Measurements from ENCODE around the gene PSMB7.

PSMB7 gene

DNA sequence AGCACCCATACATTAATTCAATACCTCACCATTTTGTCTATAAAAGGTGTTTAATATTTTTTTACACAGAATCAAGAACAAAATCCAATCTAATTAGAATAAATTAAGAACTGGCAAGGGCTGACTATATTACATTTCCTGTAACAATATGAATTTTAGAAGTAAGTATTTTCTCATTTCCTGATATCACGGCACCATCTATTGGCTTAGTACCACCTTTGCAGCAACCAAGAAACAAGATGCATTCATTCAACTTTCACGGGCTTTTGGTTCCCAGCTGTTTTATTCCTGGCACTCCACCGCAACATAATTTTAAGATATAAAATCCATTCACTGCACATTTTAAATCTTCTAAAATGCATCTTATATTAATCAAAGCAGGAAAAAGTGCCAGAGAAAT, 20.6 kb downstream of the PSMB7 start:
- H3K4me3 ChIP-seq (ENCODE audit: low read length in 2 of 2): no peak overlapping the region
- H3K4me1 ChIP-seq (ENCODE audit: control insufficient read depth in 2 of 2, insufficient read depth in 2 of 2, low read length in 2 of 2): peaks cover 0 to 4% of the 10 kb centered on the region in 2 donors
- no peak overlapping the region for H3K9ac ChIP-seq (ENCODE audit: low read depth in 1 of 2, low read length in 2 of 2)
- no peaks in the 10 kb centered on the region for H3K27me3 ChIP-seq (ENCODE audit: control insufficient read depth in 2 of 2, insufficient read depth in 2 of 2, low read length in 2 of 2)
- H3K27ac ChIP-seq (ENCODE audit: low read depth in 2 of 2, low read length in 2 of 2): no peak overlapping the region
- no peaks in the 10 kb centered on the region for H3K9me3 ChIP-seq (ENCODE audit: control insufficient read depth in 2 of 2, low read length in 2 of 2)
- peaks cover 9 to 17% of the 10 kb centered on the region in 2 donors for H3K36me3 ChIP-seq (ENCODE audit: control insufficient read depth in 2 of 2, insufficient read depth in 2 of 2, low read length in 2 of 2)

DNA sequence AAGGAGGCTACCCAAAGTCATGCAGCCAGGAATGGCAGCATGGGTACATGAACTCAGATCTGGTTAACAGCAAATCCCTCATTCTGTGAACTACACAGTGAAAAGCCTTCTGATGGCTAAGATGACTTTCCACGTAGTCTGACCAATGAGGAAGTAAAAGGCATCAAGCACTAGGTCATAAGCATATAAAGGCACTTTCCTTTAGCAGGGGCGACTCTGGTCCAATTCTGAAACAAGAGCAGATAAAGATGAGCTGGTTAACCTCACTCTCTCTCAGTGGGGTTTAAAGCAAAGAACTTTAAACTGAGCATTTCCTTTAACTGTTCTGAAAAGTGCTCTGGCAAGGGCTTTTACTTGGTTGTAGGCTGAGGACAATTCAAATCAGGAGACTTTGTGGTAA, 21.1 kb downstream of the PSMB7 start:
- Histone ChIP-seq H3K27me3 (ENCODE audit: control insufficient read depth in 2 of 2, insufficient read depth in 2 of 2, low read length in 2 of 2) (no peaks in the 10 kb centered on the region), H3K27ac (ENCODE audit: low read depth in 2 of 2, low read length in 2 of 2) (no peak overlapping the region), H3K9me3 (ENCODE audit: control insufficient read depth in 2 of 2, low read length in 2 of 2) (no peaks in the 10 kb centered on the region), H3K4me1 (ENCODE audit: control insufficient read depth in 2 of 2, insufficient read depth in 2 of 2, low read length in 2 of 2) (peaks cover 0 to 4% of the 10 kb centered on the region in 2 donors), H3K4me3 (ENCODE audit: low read length in 2 of 2) (no peak overlapping the region), H3K9ac (ENCODE audit: low read depth in 1 of 2, low read length in 2 of 2) (no peak overlapping the region), H3K36me3 (ENCODE audit: control insufficient read depth in 2 of 2, insufficient read depth in 2 of 2, low read length in 2 of 2) (peaks cover 9 to 17% of the 10 kb centered on the region in 2 donors)

DNA sequence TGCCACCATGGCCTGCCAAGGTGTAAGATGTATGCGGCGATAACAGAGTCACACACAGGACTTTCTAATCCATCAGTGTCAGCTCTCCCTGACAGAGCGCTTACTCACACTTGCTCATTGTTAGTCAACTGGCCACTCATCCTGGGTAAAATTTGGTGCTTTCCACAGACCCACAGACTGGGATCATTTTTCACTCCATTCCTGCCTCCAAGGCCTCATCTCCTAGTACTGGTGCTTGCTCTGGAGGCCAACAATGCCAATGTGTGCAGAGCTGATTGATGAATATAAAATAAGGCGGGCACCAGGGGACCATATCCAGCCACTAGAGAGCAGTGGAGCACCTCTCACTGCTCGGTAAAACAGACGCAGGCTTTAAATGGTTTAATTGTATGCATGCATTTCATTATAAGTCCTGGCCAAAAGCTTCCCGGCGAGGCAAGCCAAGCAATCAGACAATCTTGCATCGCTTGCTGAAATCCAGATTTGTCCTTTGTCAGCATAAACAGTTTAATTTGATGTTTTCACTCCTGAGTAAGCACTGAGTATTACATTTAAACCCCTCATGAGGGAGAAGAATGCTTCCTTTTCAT, 22.3 kb downstream of the PSMB7 start:
- peaks cover 9 to 17% of the 10 kb centered on the region in 2 donors for H3K36me3 ChIP-seq (ENCODE audit: control insufficient read depth in 2 of 2, insufficient read depth in 2 of 2, low read length in 2 of 2)
- no peak overlapping the region for H3K27ac ChIP-seq (ENCODE audit: low read depth in 2 of 2, low read length in 2 of 2)
- no peaks in the 10 kb centered on the region for H3K27me3 ChIP-seq (ENCODE audit: control insufficient read depth in 2 of 2, insufficient read depth in 2 of 2, low read length in 2 of 2)
- no peaks in the 10 kb centered on the region for H3K9me3 ChIP-seq (ENCODE audit: control insufficient read depth in 2 of 2, low read length in 2 of 2)
- H3K4me1 ChIP-seq (ENCODE audit: control insufficient read depth in 2 of 2, insufficient read depth in 2 of 2, low read length in 2 of 2): peaks cover 0 to 4% of the 10 kb centered on the region in 2 donors
- H3K4me3 ChIP-seq (ENCODE audit: low read length in 2 of 2): no peak overlapping the region
- H3K9ac ChIP-seq (ENCODE audit: low read depth in 1 of 2, low read length in 2 of 2): no peak overlapping the region

DNA sequence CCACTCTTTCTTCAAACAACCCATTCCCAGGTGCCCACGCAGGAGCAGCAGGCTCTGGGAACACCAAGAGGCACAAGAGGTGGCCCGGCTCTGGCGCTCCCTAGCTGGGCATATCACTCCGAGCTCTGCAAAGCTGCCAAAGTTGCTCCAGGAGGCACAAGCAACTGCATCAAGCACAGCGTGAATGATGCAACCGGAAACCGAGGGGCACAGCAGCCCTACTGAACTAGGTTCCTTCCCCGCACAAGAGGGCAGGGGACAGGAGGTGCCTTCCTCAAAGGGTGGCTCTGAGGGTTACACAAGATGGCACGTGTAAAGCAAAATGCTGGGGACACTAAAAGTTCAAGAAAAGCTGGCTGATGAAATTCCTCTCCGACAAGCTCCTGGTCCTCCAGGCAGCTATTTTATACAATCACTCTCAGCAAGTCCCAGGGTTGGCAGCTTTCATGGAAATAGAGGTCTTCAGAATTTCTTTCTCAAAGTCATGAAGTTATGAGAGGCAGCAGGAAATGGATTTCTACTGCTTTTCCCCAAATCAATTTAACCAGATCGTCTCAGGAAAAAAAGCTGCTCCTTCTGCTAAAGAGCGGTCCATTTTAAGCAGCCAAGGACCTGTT, 22.9 kb downstream of the PSMB7 start:
- Histone ChIP-seq H3K27ac (ENCODE audit: low read depth in 2 of 2, low read length in 2 of 2) (no peak overlapping the region), H3K4me3 (ENCODE audit: low read length in 2 of 2) (no peak overlapping the region), H3K9me3 (ENCODE audit: control insufficient read depth in 2 of 2, low read length in 2 of 2) (no peaks in the 10 kb centered on the region), H3K4me1 (ENCODE audit: control insufficient read depth in 2 of 2, insufficient read depth in 2 of 2, low read length in 2 of 2) (peaks cover 0 to 4% of the 10 kb centered on the region in 2 donors), H3K27me3 (ENCODE audit: control insufficient read depth in 2 of 2, insufficient read depth in 2 of 2, low read length in 2 of 2) (no peaks in the 10 kb centered on the region), H3K9ac (ENCODE audit: low read depth in 1 of 2, low read length in 2 of 2) (no peak overlapping the region), H3K36me3 (ENCODE audit: control insufficient read depth in 2 of 2, insufficient read depth in 2 of 2, low read length in 2 of 2) (peaks cover 9 to 16% of the 10 kb centered on the region in 2 donors)

DNA sequence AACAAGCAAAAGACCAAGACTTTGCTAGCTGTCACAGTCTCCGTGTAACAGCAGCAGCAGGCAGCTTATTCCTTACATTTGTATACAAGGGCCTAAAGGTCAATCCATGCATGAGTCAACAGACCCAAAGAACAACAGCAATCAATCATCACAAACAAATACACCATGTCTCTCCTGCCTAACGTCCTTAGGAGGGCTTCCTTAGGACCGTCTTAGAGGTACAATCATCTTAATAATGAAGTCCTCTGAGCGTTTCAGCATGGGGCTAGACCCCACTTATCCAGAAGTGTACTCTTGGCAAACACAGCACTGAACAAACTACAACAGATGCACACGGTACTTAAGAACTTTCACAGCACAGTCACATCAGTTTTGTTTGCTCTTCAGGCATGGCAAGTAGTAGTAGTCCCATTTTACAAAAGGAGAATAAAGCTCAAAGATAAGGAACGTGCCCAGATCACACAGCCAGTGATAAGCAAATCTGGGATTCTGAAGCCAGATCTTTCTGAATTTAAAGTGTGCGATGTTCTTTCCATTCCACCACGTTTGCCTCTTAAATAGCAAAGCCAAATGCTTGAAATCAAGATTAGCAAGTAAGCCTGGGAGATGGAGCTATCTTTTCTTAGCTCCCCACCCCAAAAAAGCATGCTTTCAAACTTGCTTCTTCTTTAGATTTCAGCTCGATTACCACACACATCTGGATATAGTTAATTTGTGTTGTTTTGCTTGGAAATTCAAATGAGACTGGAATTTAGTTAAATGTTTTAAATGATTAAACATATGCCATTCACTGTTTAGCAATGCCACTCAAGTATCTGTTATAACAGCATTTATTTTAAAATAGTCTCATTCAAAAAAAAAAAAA, 24.2 kb downstream of the PSMB7 start:
- Histone ChIP-seq H3K4me1 (ENCODE audit: control insufficient read depth in 2 of 2, insufficient read depth in 2 of 2, low read length in 2 of 2) (peaks cover 3 to 4% of the 10 kb centered on the region in 2 donors), H3K27me3 (ENCODE audit: control insufficient read depth in 2 of 2, insufficient read depth in 2 of 2, low read length in 2 of 2) (no peaks in the 10 kb centered on the region), H3K9me3 (ENCODE audit: control insufficient read depth in 2 of 2, low read length in 2 of 2) (no peaks in the 10 kb centered on the region), H3K36me3 (ENCODE audit: control insufficient read depth in 2 of 2, insufficient read depth in 2 of 2, low read length in 2 of 2) (peaks cover 4 to 12% of the 10 kb centered on the region in 2 donors), H3K27ac (ENCODE audit: low read depth in 2 of 2, low read length in 2 of 2) (no peak overlapping the region), H3K4me3 (ENCODE audit: low read length in 2 of 2) (no peak overlapping the region), H3K9ac (ENCODE audit: low read depth in 1 of 2, low read length in 2 of 2) (no peak overlapping the region)

DNA sequence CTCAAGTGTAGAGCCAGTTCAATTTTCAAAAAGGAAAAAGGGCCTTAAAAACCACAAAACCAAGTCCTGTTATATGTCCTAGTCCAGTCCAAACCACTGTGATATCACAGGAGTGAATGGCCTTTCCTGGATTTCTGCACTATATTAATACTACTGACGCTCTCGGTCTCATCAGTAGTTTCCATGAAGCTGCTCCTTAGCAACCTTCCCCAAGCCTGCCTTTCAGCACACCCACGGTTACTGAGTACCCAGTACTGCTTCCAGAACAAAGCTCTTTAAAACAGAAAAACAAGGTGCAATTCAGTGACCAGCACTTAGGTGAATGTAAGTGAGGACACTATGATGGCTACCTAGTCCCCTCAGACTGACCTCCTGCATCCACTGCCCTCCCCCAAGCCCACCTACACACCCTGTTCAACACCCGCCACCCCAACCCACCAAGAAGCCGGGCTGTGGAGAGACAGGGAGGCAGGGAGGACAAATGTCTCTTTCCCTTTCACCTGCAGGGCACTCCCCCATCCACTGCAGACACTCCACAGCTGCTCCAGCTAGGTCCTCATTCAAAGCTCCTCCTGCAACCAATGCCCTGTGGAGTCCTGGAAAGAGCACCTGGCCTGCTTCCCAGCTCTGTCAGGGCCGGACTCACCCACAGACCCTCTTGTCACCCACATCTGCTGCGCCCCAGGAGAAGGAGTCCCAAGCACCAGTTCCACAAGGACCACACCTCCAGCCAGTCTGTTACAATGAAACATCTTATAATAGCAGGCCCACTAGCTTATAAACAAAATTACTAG, 25.9 kb downstream of the PSMB7 start:
- no peak overlapping the region for H3K4me3 ChIP-seq (ENCODE audit: low read length in 2 of 2)
- peaks cover 3 to 4% of the 10 kb centered on the region in 2 donors for H3K4me1 ChIP-seq (ENCODE audit: control insufficient read depth in 2 of 2, insufficient read depth in 2 of 2, low read length in 2 of 2)
- no peaks in the 10 kb centered on the region for H3K27me3 ChIP-seq (ENCODE audit: control insufficient read depth in 2 of 2, insufficient read depth in 2 of 2, low read length in 2 of 2)
- H3K9me3 ChIP-seq (ENCODE audit: control insufficient read depth in 2 of 2, low read length in 2 of 2): no peaks in the 10 kb centered on the region
- H3K27ac ChIP-seq (ENCODE audit: low read depth in 2 of 2, low read length in 2 of 2): no peak overlapping the region
- H3K36me3 ChIP-seq (ENCODE audit: control insufficient read depth in 2 of 2, insufficient read depth in 2 of 2, low read length in 2 of 2): peaks cover 4 to 12% of the 10 kb centered on the region in 2 donors
- H3K9ac ChIP-seq (ENCODE audit: low read depth in 1 of 2, low read length in 2 of 2): no peak overlapping the region

DNA sequence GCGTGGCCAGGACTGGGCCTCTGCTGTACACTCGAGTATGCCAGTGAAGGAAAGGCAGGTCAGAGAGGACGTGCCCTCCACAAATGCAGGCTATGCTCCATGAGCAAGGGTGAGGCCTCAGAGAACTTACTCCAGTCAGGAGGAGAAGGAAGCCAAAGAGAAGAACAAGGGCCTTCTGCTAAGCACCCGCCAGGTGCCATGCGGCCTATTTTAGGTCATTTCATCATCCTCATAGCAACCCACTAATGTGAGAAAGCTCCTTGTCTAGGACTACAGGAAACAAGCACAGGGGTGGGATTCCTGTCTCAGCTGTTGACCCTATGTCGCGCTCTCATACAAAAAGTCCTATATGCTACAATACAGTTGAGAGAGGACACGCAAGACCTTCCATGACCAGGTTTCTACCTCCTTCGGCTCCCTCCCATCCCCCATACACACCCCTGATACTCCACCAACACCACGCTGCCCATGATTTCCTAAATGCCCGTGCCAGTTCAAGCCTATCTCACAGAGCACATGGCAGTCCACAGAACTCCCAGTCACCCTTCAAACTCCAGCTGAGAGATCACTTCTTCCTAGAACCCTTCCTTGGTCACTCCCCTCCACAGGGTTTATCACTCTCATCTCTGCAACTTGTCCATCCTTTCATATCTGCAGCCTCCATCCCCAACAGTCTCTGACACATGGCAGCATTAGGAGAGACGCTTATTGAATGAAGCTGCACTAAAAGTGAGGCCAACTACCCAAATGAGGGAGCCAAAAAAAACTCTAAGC, 26.8 kb downstream of the PSMB7 start:
- Histone ChIP-seq H3K4me1 (ENCODE audit: control insufficient read depth in 2 of 2, insufficient read depth in 2 of 2, low read length in 2 of 2) (peaks cover 3 to 4% of the 10 kb centered on the region in 2 donors), H3K9me3 (ENCODE audit: control insufficient read depth in 2 of 2, low read length in 2 of 2) (no peaks in the 10 kb centered on the region), H3K27ac (ENCODE audit: low read depth in 2 of 2, low read length in 2 of 2) (no peak overlapping the region)

DNA sequence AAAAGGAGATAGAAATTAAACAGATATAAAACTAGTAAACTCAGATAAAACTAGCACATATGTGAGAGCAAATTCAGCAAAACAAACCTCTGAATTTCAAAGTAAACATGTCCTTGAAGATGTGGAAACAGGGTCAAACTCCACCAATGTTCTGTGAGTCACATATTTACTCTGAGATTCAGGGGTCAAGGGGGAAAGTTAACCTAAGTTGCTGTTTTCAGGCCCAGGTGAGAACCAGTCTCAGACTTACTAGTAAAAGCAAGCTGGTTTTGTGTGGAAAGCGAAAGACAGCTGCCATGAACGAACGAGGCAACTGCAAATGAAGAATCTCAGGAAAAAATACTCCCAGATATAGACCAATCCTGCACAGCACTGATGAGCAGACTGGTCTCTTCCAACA, 29.0 kb downstream of the PSMB7 start:
- H3K36me3 ChIP-seq (ENCODE audit: control insufficient read depth in 2 of 2, insufficient read depth in 2 of 2, low read length in 2 of 2): peaks cover 10 to 12% of the 10 kb centered on the region in 2 donors
- no peak overlapping the region for H3K27ac ChIP-seq (ENCODE audit: low read depth in 2 of 2, low read length in 2 of 2)
- no peaks in the 10 kb centered on the region for H3K9me3 ChIP-seq (ENCODE audit: control insufficient read depth in 2 of 2, low read length in 2 of 2)
- H3K4me3 ChIP-seq (ENCODE audit: low read length in 2 of 2): no peak overlapping the region
- H3K4me1 ChIP-seq (ENCODE audit: control insufficient read depth in 2 of 2, insufficient read depth in 2 of 2, low read length in 2 of 2): peaks cover 3 to 4% of the 10 kb centered on the region in 2 donors
- H3K27me3 ChIP-seq (ENCODE audit: control insufficient read depth in 2 of 2, insufficient read depth in 2 of 2, low read length in 2 of 2): no peaks in the 10 kb centered on the region
- no peak overlapping the region for H3K9ac ChIP-seq (ENCODE audit: low read depth in 1 of 2, low read length in 2 of 2)

More for the DNA sequence above, 26.8 kb downstream of the PSMB7 start:
- Histone ChIP-seq H3K4me3 (ENCODE audit: low read length in 2 of 2) (no peak overlapping the region), H3K9ac (ENCODE audit: low read depth in 1 of 2, low read length in 2 of 2) (no peak overlapping the region), H3K36me3 (ENCODE audit: control insufficient read depth in 2 of 2, insufficient read depth in 2 of 2, low read length in 2 of 2) (peaks cover 8 to 13% of the 10 kb centered on the region in 2 donors), H3K27me3 (ENCODE audit: control insufficient read depth in 2 of 2, insufficient read depth in 2 of 2, low read length in 2 of 2) (no peaks in the 10 kb centered on the region)

DNA sequence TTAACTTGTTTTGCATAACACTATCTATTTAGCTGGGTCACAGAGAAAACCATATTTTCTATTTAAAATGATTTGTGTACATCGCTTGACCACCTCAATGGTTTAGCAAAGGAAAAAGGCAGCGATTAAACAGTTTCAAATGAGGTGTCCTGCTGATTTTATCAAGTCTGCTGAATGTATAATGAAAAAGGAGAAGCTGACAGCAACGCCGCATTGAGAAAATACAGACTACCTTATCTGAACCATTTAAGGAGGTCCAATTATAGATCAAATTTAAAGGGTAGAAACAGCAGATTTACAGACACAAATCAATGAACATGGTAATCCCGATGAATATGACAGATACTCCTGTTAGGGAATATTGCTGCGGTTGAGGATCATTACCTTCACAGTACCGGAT, 29.6 kb downstream of the PSMB7 start:
- H3K36me3 ChIP-seq (ENCODE audit: control insufficient read depth in 2 of 2, insufficient read depth in 2 of 2, low read length in 2 of 2): peaks cover 10 to 12% of the 10 kb centered on the region in 2 donors
- no peak overlapping the region for H3K27ac ChIP-seq (ENCODE audit: low read depth in 2 of 2, low read length in 2 of 2)
- H3K27me3 ChIP-seq (ENCODE audit: control insufficient read depth in 2 of 2, insufficient read depth in 2 of 2, low read length in 2 of 2): no peaks in the 10 kb centered on the region
- H3K9ac ChIP-seq (ENCODE audit: low read depth in 1 of 2, low read length in 2 of 2): no peak overlapping the region
- peaks cover 0 to 3% of the 10 kb centered on the region in 2 donors for H3K4me1 ChIP-seq (ENCODE audit: control insufficient read depth in 2 of 2, insufficient read depth in 2 of 2, low read length in 2 of 2)
- H3K9me3 ChIP-seq (ENCODE audit: control insufficient read depth in 2 of 2, low read length in 2 of 2): no peaks in the 10 kb centered on the region
- no peak overlapping the region for H3K4me3 ChIP-seq (ENCODE audit: low read length in 2 of 2)
